Muscle of leg (tissue), 11 donors: Measurements from ENCODE around the gene SYTL3. TPM values are rescaled to one million over a fixed set of nuclear protein-coding genes. Genes with fewer than 3 reads are reported as not detected.
A peak's percentile ranks its signal among the peaks of the same experiment; 100 is the strongest.
"Not testable (repeated sequence)": the region's sequence is repeated elsewhere in the genome, so short reads cannot be mapped to it uniquely, and the experiment has no call there.

Source experiments
- DNase-seq: peaks from one replicate; pipeline ENCODE4 v3.0.0; 2013
- H3K27ac ChIP-seq: one replicate; pipeline ENCODE4 v1.5.1; 2013; ENCODE audit warnings: mild to moderate bottlenecking, low read length, control low read depth
- H3K27me3 ChIP-seq: one replicate; pipeline ENCODE4 v1.6.1; 2013; ENCODE audit warnings: low read length; ENCODE audit not compliant: control insufficient read depth, insufficient read depth
- H3K36me3 ChIP-seq: one replicate; pipeline ENCODE4 v1.6.1; 2013; ENCODE audit warnings: low read length; ENCODE audit not compliant: control insufficient read depth, insufficient read depth
- H3K4me1 ChIP-seq: one replicate; pipeline ENCODE4 v1.6.1; 2013; ENCODE audit warnings: low read length; ENCODE audit not compliant: control insufficient read depth, insufficient read depth
- H3K4me3 ChIP-seq: one replicate; pipeline ENCODE4 v1.5.1; 2013; ENCODE audit warnings: low read length, control low read depth
- H3K9me3 ChIP-seq: replicated peaks from 2 replicates; pipeline ENCODE4 v1.6.1; 2013; ENCODE audit warnings: low read depth, low read length; ENCODE audit not compliant: control insufficient read depth
- WGBS: methylation state at CpG from one replicate; pipeline ENCODE4 v1.1.5; 2013; ENCODE audit warnings: missing lambda C conversion rate; ENCODE audit not compliant: insufficient coverage; 5-methylcytosine and 5-hydroxymethylcytosine counted together
- polyA plus RNA-seq, 8 donors: library from polyadenylated mRNA; unstranded; fragments of 120-200 nt; gene quantifications; one replicate each; pipeline versions ENCODE4 v1.2.1 to v1.2.3, GENCODE V29; 2013; ENCODE audit warnings: inconsistent platforms in 1 of 8, low replicate concordance in 1 of 8; ENCODE audit not compliant: insufficient read length in 8 of 8, insufficient read depth in 1 of 8
- total RNA-seq: library from RNA; stranded (reverse); fragments of 120-200 nt; gene quantifications from one replicate; pipeline ENCODE4 v1.2.4, GENCODE V29; 2013

The SYTL3 gene
- total and polyA plus RNA-seq, 9 donors, result 4.2 to 10.5 (median 7.8) TPM

- no peak for DNase-seq
- no peaks in the 10 kb centered on the region for H3K27me3 ChIP-seq
- no peaks in the 10 kb centered on the region for H3K4me1 ChIP-seq
- H3K27ac ChIP-seq, result no peak overlapping the region
- no CpG with 5 or more reads among the region's 3 CpGs for WGBS
- no peaks in the 10 kb centered on the region for H3K9me3 ChIP-seq
- no peak overlapping the region for H3K4me3 ChIP-seq
- no peaks in the 10 kb centered on the region for H3K36me3 ChIP-seq
These were observed 45.1 kb downstream of the SYTL3 start for GRCh38 chr6:158694913-158695312.

- no peak for DNase-seq
- no peaks in the 10 kb centered on the region for H3K36me3 ChIP-seq
- H3K27me3 ChIP-seq, result no peaks in the 10 kb centered on the region
- no peak overlapping the region for H3K4me3 ChIP-seq
- no peak overlapping the region for H3K27ac ChIP-seq
- WGBS, result no CpG with 5 or more reads among the region's 2 CpGs
- H3K9me3 ChIP-seq, result no peaks in the 10 kb centered on the region
- H3K4me1 ChIP-seq, result no peaks in the 10 kb centered on the region
These were observed 48.0 kb downstream of the SYTL3 start for GRCh38 chr6:158697811-158698210.

- Histone ChIP-seq H3K27me3 (no peaks in the 10 kb centered on the region), H3K27ac (no peak overlapping the region), H3K4me1 (peaks cover 6% of the 10 kb centered on the region), H3K9me3 (no peaks in the 10 kb centered on the region), H3K36me3 (no peaks in the 10 kb centered on the region), H3K4me3 (no peak overlapping the region)
- no peak for DNase-seq
- 63% methylated on average over 4 of the region's 8 CpGs for WGBS
These were observed 49.1 kb downstream of the SYTL3 start for GRCh38 chr6:158698931-158699330.

GRCh38 chr6:158701268-158701667 is 51.4 kb downstream of the SYTL3 start:
- H3K27ac ChIP-seq, H3K9me3 ChIP-seq, H3K4me3 ChIP-seq, DNase-seq, H3K27me3 ChIP-seq, H3K36me3 ChIP-seq: not testable (repeated sequence)
- WGBS, result 92% methylated on average over 3 of the region's 3 CpGs
- H3K4me1 ChIP-seq, result peaks cover 19% of the 10 kb centered on the region

GRCh38 chr6:158703111-158703836 is 53.4 kb downstream of the SYTL3 start:
- no peaks in the 10 kb centered on the region for H3K9me3 ChIP-seq
- DNase-seq, result peak; percentile 86
- H3K36me3 ChIP-seq, result no peaks in the 10 kb centered on the region
- no peak overlapping the region for H3K4me3 ChIP-seq
- WGBS, result 73% methylated on average over 11 of the region's 14 CpGs
- peaks cover 23% of the 10 kb centered on the region for H3K4me1 ChIP-seq
- H3K27ac ChIP-seq, result no peak overlapping the region
- no peaks in the 10 kb centered on the region for H3K27me3 ChIP-seq

GRCh38 chr6:158703837-158704822 is 54.3 kb downstream of the SYTL3 start:
- peak; percentile 84 for DNase-seq
- Histone ChIP-seq H3K27me3 (no peaks in the 10 kb centered on the region), H3K36me3 (no peaks in the 10 kb centered on the region), H3K9me3 (no peaks in the 10 kb centered on the region), H3K4me1 (peaks cover 23% of the 10 kb centered on the region), H3K27ac (no peak overlapping the region), H3K4me3 (peak overlapping the region; percentile 42)
- WGBS, result 3% methylated on average over 34 of the region's 42 CpGs

GRCh38 chr6:158705386-158706126 is 55.7 kb downstream of the SYTL3 start:
- no peak for DNase-seq
- peaks cover 23% of the 10 kb centered on the region for H3K4me1 ChIP-seq
- no peaks in the 10 kb centered on the region for H3K27me3 ChIP-seq
- H3K4me3 ChIP-seq, result no peak overlapping the region
- 86% methylated on average over 12 of the region's 13 CpGs for WGBS
- H3K27ac ChIP-seq, result no peak overlapping the region
- H3K9me3 ChIP-seq, result no peaks in the 10 kb centered on the region
- no peaks in the 10 kb centered on the region for H3K36me3 ChIP-seq

- Histone ChIP-seq H3K27ac (no peak overlapping the region), H3K9me3 (no peaks in the 10 kb centered on the region), H3K4me1 (peaks cover 23% of the 10 kb centered on the region), H3K36me3 (no peaks in the 10 kb centered on the region), H3K4me3 (no peak overlapping the region), H3K27me3 (no peaks in the 10 kb centered on the region)
- peak; percentile 89 for DNase-seq
- 19% methylated on average over 2 of the region's 6 CpGs for WGBS
These were observed 56.6 kb downstream of the SYTL3 start for GRCh38 chr6:158706369-158706982.

GRCh38 chr6:158707120-158707820 is 57.4 kb downstream of the SYTL3 start:
- DNase-seq, result peak; percentile 26
- WGBS, result no CpG with 5 or more reads among the region's 9 CpGs
- Histone ChIP-seq H3K4me1 (peaks cover 23% of the 10 kb centered on the region), H3K27ac (no peak overlapping the region), H3K4me3 (no peak overlapping the region), H3K27me3 (no peaks in the 10 kb centered on the region), H3K9me3 (no peaks in the 10 kb centered on the region), H3K36me3 (no peaks in the 10 kb centered on the region)
